ENCODE measurements around the gene OTOS. TPM values are rescaled to one million over a fixed set of nuclear protein-coding genes. Genes with fewer than 3 reads are reported as not detected.

The OTOS gene
- total RNA-seq, 1 experiment from 2014 or later = not detected

DNA sequence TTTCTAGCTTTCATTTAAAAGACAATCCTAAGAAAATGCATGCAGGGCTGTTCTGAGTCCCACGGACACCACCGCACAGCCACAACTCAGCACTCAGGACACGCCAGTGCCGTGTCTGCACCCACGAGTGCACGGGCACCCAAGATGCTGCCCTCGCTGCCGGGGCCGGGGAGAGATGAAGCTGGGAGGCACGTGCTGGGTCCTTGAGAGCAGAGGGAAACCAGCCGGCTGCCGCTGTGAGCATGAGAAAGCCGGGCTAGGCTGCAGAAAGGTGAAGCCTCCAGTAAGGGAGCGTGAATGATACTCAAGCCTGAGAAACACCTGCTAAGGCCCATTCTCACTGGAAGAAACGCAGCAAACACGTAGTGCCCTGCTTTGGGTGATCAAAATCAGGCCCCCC is 9.2 kb downstream of the OTOS start:
- intact Hi-C loops (cut with micrococcal nuclease; ENCODE audit: unreplicated experiment) = no loop called here
- no peak overlapping the region for H3K4me3 Mint-ChIP-seq (ENCODE audit: low read depth, unreplicated experiment)
- TF ChIP-seq CTCF (IDR thresholded peaks at IDR 0.05; ENCODE audit: unreplicated experiment) = no peak
- no peak overlapping the region for H3K27ac Mint-ChIP-seq (ENCODE audit: unreplicated experiment)
- H3K4me1 Mint-ChIP-seq (ENCODE audit: low read depth, unreplicated experiment) = peaks cover 13% of the 10 kb centered on the region
- no peaks in the 10 kb centered on the region for H3K27me3 Mint-ChIP-seq (ENCODE audit: unreplicated experiment)
- BruUV-seq (replicated peaks) = no TSS peak
- H3K36me3 Mint-ChIP-seq (ENCODE audit: insufficient read depth, unreplicated experiment) = peaks cover 25% of the 10 kb centered on the region
- H3K9me3 Mint-ChIP-seq (ENCODE audit: low read depth, unreplicated experiment) = no peaks in the 10 kb centered on the region
- DNase-seq = no peak
- CTCF ChIA-PET = no interaction called here

GRCh38 chr2:240130393-240131195 is 9.9 kb downstream of the OTOS start:
- Mint-ChIP-seq H3K27ac (ENCODE audit: unreplicated experiment) (no peak overlapping the region), H3K36me3 (ENCODE audit: insufficient read depth, unreplicated experiment) (peaks cover 18% of the 10 kb centered on the region), H3K4me1 (ENCODE audit: low read depth, unreplicated experiment) (peaks cover 13% of the 10 kb centered on the region), H3K4me3 (ENCODE audit: low read depth, unreplicated experiment) (no peak overlapping the region), H3K27me3 (ENCODE audit: unreplicated experiment) (no peaks in the 10 kb centered on the region), H3K9me3 (ENCODE audit: low read depth, unreplicated experiment) (no peaks in the 10 kb centered on the region)
- CTCF ChIA-PET = no interaction called here
- intact Hi-C loops (cut with micrococcal nuclease; ENCODE audit: unreplicated experiment) = no loop called here
- no peak for TF ChIP-seq CTCF (IDR thresholded peaks at IDR 0.05; ENCODE audit: unreplicated experiment)
- no peak for DNase-seq
- no TSS peak for BruUV-seq (replicated peaks)

- H3K4me1 Mint-ChIP-seq (ENCODE audit: low read depth, unreplicated experiment) = peaks cover 5% of the 10 kb centered on the region
- H3K27ac Mint-ChIP-seq (ENCODE audit: unreplicated experiment) = no peak overlapping the region
- H3K36me3 Mint-ChIP-seq (ENCODE audit: insufficient read depth, unreplicated experiment) = peaks cover 12% of the 10 kb centered on the region
- BruUV-seq (replicated peaks) = no TSS peak
- H3K9me3 Mint-ChIP-seq (ENCODE audit: low read depth, unreplicated experiment) = no peaks in the 10 kb centered on the region
- intact Hi-C loops (cut with micrococcal nuclease; ENCODE audit: unreplicated experiment) = no loop called here
- no peak for TF ChIP-seq CTCF (IDR thresholded peaks at IDR 0.05; ENCODE audit: unreplicated experiment)
- H3K4me3 Mint-ChIP-seq (ENCODE audit: low read depth, unreplicated experiment) = no peak overlapping the region
- no peaks in the 10 kb centered on the region for H3K27me3 Mint-ChIP-seq (ENCODE audit: unreplicated experiment)
- DNase-seq = no peak
- CTCF ChIA-PET = no interaction called here
Measured at GRCh38 chr2:240129731-240130392, 10.6 kb downstream of the OTOS start.

- intact Hi-C loops (cut with micrococcal nuclease; ENCODE audit: unreplicated experiment) = no loop called here
- H3K36me3 Mint-ChIP-seq (ENCODE audit: insufficient read depth, unreplicated experiment) = peaks cover 12% of the 10 kb centered on the region
- DNase-seq = no peak
- no peaks in the 10 kb centered on the region for H3K27me3 Mint-ChIP-seq (ENCODE audit: unreplicated experiment)
- no peak for TF ChIP-seq CTCF (IDR thresholded peaks at IDR 0.05; ENCODE audit: unreplicated experiment)
- H3K4me3 Mint-ChIP-seq (ENCODE audit: low read depth, unreplicated experiment) = no peak overlapping the region
- no peaks in the 10 kb centered on the region for H3K9me3 Mint-ChIP-seq (ENCODE audit: low read depth, unreplicated experiment)
- CTCF ChIA-PET = no interaction called here
- BruUV-seq (replicated peaks) = no TSS peak
- no peaks in the 10 kb centered on the region for H3K4me1 Mint-ChIP-seq (ENCODE audit: low read depth, unreplicated experiment)
- no peak overlapping the region for H3K27ac Mint-ChIP-seq (ENCODE audit: unreplicated experiment)
Measured at GRCh38 chr2:240129311-240129710, 11.1 kb downstream of the OTOS start.

Data from Calu3 (cell line).